Spleen (tissue), 11 donors: ENCODE results near the gene CDIPT. TPM values are rescaled to one million over a fixed set of nuclear protein-coding genes. Genes with fewer than 3 reads are reported as not detected.
A peak's percentile ranks its signal among the peaks of the same experiment; 100 is the strongest.

Experiments used
- DNase-seq: peaks from one replicate; pipeline ENCODE4 v3.0.0-alpha.2; 2020
- H3K27ac ChIP-seq, 8 donors: fragments of 200-600 bp; sonication (generic) in 7 of 8; 1 replicate in 4 of 8; 2 replicates in 4 of 8; pipeline versions ENCODE4 v1.5.0 to v1.8.0; 2016 to 2021; ENCODE audit warnings: inconsistent platforms in 4 of 8, mild to moderate bottlenecking in 4 of 8, moderate library complexity in 1 of 8
- H3K27me3 ChIP-seq, 7 donors: fragments of 200-600 bp; sonication (generic) in 6 of 7; replicated peaks in 1 of 7; 1 replicate in 4 of 7; 2 replicates in 3 of 7; pipeline versions ENCODE4 v1.5.0 to v1.8.0; 2016 to 2021; ENCODE audit warnings: inconsistent platforms in 3 of 7, mild to moderate bottlenecking in 1 of 7
- H3K36me3 ChIP-seq, 6 donors: fragments of 200-600 bp; sonication (generic) in 5 of 6; 1 replicate in 4 of 6; 2 replicates in 2 of 6; pipeline versions ENCODE4 v1.5.0 to v1.8.0; 2016 to 2021; ENCODE audit warnings: inconsistent platforms in 2 of 6
- H3K4me1 ChIP-seq, 6 donors: fragments of 200-600 bp; sonication (generic) in 5 of 6; 1 replicate in 3 of 6; 2 replicates in 3 of 6; pipeline versions ENCODE4 v1.5.0 to v1.8.0; 2016 to 2021; ENCODE audit warnings: inconsistent platforms in 3 of 6
- H3K4me3 ChIP-seq, 8 donors: fragments of 200-600 bp; sonication (generic) in 7 of 8; 1 replicate in 4 of 8; 2 replicates in 4 of 8; pipeline versions ENCODE4 v1.5.0 to v1.8.0; 2016 to 2021; ENCODE audit warnings: inconsistent platforms in 4 of 8, mild to moderate bottlenecking in 4 of 8, moderate library complexity in 2 of 8
- H3K9me3 ChIP-seq, 8 donors: fragments of 200-600 bp; sonication (generic) in 7 of 8; 1 replicate in 4 of 8; 2 replicates in 4 of 8; pipeline versions ENCODE4 v1.5.0 to v1.8.0; 2016 to 2021; ENCODE audit warnings: inconsistent platforms in 4 of 8
- POLR2A ChIP-seq, 3 donors: fragments of 450-650 bp; IDR thresholded peaks; one replicate each; pipeline ENCODE4 v1.5.1; 2017; ENCODE audit warnings: antibody characterized with exemption in 3 of 3, mild to moderate bottlenecking in 1 of 3
- POLR2AphosphoS5 ChIP-seq, 3 donors: sonication (generic); formaldehyde crosslinking; IDR thresholded peaks; one replicate each; pipeline ENCODE4 v1.5.1; 2017; ENCODE audit warnings: antibody characterized with exemption in 3 of 3
- WGBS, 5 donors: extraction: QIAGEN DNeasy Blood & Tissue Kit in 3 of 5; methylation state at CpG; one replicate each; pipeline versions ENCODE4 v1.1.5 to v1.1.7; 2013 to 2018; 5-methylcytosine and 5-hydroxymethylcytosine counted together
- intact Hi-C: fragments of 100-400 bp; cut with DNase I; formaldehyde crosslinking; loops from one replicate; pipeline ENCODE4 v1.15.0; 2023; ENCODE audit warnings: low total_unique reads
- polyA plus RNA-seq, 3 donors: library from polyadenylated mRNA; stranded (reverse); fragments of 200-250 nt; gene quantifications; one replicate each; pipeline ENCODE4 v1.2.1, GENCODE V29; 2013
- total RNA-seq, 7 donors: library from RNA; depleted of rRNA in 3 of 7; stranded (reverse); fragments of >200 nt in 3 of 7; fragmentation: NEBNext Ultra II Directional in 4 of 7; extraction: Animal tissue kit (Norgen Biotek cat#: 25700) in 4 of 7; gene quantifications; one replicate each; pipeline versions ENCODE4 v1.1.0 to v1.2.1, GENCODE V29; 2016 to 2021
- TF ChIP-seq, protein P1 (sequence below), 11 experiments: fragments of 200-600 bp in 7 of 11; fragments of 450-650 bp in 4 of 11; sonication (generic) in 4 of 11; IDR thresholded peaks in 8 of 11; conservative IDR thresholded peaks in 3 of 11; 1 replicate in 7 of 11; 2 replicates in 4 of 11; pipeline versions ENCODE4 v1.4.0 to v1.8.0; 2016 to 2021; ENCODE audit warnings: antibody characterized with exemption in 11 of 11, inconsistent platforms in 4 of 11, mild to moderate bottlenecking in 1 of 11
- donor health status: healthy with polysubstance abuse.
- donor health status: DM: no; HTN: no; CAD: no; lungs with moderate emphysema.
- donor health status: DM: no; HTN: no; CAD: no.
- donor health status: Bipolar disorder and iron deficiency.
- donor health status: healthy.
- donor health status: DM: no; HTN: no; CAD: no.
- donor health status: DM: yes; HTN: yes; CAD: no.

CDIPT gene
- total and polyA plus RNA-seq, 10 donors = 43.7 to 81.2 (median 65.5) TPM

DNA sequence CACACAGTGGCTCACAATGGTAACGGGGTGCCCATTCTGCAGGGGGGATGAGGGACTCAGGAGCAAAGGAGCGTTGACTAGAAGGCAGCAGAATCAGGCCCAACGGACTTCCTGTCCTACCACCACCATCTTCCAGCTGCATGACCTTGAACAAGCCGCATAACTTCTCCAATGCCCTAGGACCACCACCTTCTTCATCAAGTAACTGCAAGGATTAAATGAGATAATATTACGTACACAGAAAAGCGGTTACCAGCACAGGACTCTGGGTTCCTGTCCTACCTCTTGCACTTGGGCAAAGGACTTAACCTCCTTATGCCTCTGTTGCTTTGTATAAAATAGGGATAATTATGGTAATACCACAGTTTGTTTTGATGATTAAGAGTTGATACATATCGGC is 41.9 kb upstream of the CDIPT start:
- Histone ChIP-seq H3K27ac (no peak overlapping the region), H3K4me3 (no peak overlapping the region), H3K36me3 (peaks cover 0 to 15% (median 3%) of the 10 kb centered on the region in 6 donors), H3K9me3 (no peaks in the 10 kb centered on the region), H3K4me1 (peaks cover 0 to 13% (median 8%) of the 10 kb centered on the region in 6 donors), H3K27me3 (peaks cover 0 to 19% (median 0%) of the 10 kb centered on the region in 7 donors)
- no peak for DNase-seq
- TF ChIP-seq, protein P1, sequence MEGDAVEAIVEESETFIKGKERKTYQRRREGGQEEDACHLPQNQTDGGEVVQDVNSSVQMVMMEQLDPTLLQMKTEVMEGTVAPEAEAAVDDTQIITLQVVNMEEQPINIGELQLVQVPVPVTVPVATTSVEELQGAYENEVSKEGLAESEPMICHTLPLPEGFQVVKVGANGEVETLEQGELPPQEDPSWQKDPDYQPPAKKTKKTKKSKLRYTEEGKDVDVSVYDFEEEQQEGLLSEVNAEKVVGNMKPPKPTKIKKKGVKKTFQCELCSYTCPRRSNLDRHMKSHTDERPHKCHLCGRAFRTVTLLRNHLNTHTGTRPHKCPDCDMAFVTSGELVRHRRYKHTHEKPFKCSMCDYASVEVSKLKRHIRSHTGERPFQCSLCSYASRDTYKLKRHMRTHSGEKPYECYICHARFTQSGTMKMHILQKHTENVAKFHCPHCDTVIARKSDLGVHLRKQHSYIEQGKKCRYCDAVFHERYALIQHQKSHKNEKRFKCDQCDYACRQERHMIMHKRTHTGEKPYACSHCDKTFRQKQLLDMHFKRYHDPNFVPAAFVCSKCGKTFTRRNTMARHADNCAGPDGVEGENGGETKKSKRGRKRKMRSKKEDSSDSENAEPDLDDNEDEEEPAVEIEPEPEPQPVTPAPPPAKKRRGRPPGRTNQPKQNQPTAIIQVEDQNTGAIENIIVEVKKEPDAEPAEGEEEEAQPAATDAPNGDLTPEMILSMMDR (IDR thresholded peaks at IDR 0.05 in 8 of 11, conservative IDR thresholded peaks at IDR 0.05 in 3 of 11) = no peak
- TF ChIP-seq POLR2AphosphoS5 (IDR thresholded peaks at IDR 0.05) (no peak), POLR2A (IDR thresholded peaks at IDR 0.05) (no peak)
- intact Hi-C loops = no loop called here
- 89 to 92% (median 90%) methylated on average over 7 of the region's 7 CpGs for WGBS, 5 donors

DNA sequence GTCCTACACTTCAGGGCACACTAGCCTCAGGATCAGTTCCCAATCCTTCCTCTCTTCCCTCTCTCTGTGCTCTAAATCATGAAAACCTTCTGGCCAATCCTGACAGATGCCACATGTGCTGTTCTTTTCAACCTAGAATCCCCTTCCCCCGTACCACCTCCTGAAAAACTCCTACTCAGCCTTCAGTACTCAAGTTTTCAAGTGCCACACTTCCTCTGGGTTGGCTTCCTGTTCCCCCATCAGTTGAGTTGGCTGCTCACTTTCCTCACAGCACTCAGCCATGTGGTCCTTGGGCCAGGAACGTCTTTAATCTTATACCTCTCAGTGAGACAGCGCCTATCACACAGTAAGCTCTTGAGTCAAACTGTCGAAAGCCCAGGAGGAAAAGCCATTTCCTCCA is 40.6 kb upstream of the CDIPT start:
- TF ChIP-seq, protein P1 (IDR thresholded peaks at IDR 0.05 in 8 of 11, conservative IDR thresholded peaks at IDR 0.05 in 3 of 11) = no peak
- Histone ChIP-seq H3K27ac (no peak overlapping the region), H3K4me3 (no peak overlapping the region), H3K9me3 (no peaks in the 10 kb centered on the region), H3K4me1 (peaks cover 0 to 26% (median 18%) of the 10 kb centered on the region in 6 donors), H3K27me3 (peaks cover 0 to 33% (median 11%) of the 10 kb centered on the region in 7 donors), H3K36me3 (peaks cover 0 to 15% (median 3%) of the 10 kb centered on the region in 6 donors)
- intact Hi-C loops = no loop called here
- DNase-seq = no peak
- 32 to 47% (median 38%) methylated on average over 4 of the region's 4 CpGs for WGBS, 5 donors

DNA sequence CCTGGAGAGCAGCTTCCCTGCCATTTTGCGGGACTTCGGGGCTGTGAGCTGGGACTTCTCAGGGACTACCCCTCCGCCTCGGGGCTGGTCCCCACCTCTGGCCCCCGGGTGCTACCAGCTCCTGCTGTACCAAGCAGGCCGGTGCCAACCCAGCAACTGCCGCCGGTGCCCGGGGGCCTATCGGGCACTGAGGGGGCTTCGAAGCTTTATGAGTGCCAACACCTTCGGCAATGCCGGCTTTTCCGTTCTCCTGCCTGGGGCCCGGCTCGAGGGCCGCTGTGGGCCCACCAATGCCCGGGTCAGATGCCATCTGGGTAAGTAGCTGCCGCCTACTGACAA is 38.5 kb upstream of the CDIPT start:
- intact Hi-C loops = no loop called here
- 87 to 95% (median 90%) methylated on average over 7 to 19 of the region's 19 CpGs for WGBS, 5 donors
- DNase-seq = no peak
- no peaks in the 10 kb centered on the region for H3K9me3 ChIP-seq
- H3K4me3 ChIP-seq = no peak overlapping the region
- H3K4me1 ChIP-seq = peaks cover 0 to 27% (median 18%) of the 10 kb centered on the region in 6 donors
- H3K36me3 ChIP-seq = peaks cover 0 to 5% (median 0%) of the 10 kb centered on the region in 6 donors
- no peak overlapping the region for H3K27ac ChIP-seq
- H3K27me3 ChIP-seq = peaks cover 0 to 53% (median 25%) of the 10 kb centered on the region in 7 donors
- TF ChIP-seq, protein P1 (IDR thresholded peaks at IDR 0.05 in 8 of 11, conservative IDR thresholded peaks at IDR 0.05 in 3 of 11) = no peak
- no peak for TF ChIP-seq POLR2AphosphoS5 (IDR thresholded peaks at IDR 0.05)
- TF ChIP-seq POLR2A (IDR thresholded peaks at IDR 0.05) = no peak

DNA sequence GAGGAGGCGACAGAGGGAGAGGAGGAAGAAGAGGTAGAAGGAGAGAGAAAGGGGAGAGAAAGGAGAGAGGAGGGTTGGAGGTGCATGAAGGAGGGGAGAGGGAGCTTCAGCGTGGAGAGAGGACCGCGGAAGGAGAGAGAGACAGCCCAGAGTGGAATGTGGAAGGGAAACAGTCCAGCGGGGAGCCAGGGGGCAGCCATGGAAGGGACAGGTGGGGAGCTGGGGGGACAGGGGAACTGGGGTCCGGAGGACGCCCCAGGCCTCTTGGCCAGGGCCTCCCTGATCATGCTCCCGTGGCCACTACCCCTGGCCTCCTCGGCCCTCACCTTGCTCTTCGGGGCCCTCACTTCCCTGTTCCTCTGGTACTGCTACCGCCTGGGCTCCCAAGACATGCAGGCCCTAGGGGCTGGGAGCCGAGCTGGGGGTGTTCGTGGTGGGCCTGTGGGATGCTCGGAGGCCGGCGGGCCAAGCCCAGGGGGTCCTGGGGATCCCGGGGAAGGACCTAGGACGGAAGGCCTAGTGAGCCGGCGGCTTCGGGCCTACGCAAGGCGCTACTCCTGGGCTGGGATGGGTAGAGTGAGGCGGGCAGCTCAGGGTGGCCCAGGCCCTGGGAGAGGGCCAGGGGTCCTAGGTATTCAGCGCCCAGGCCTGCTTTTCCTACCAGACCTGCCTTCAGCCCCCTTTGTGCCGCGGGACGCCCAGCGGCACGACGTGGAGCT is 38.0 kb upstream of the CDIPT start:
- intact Hi-C loops = no loop called here

More for the DNA sequence above, 38.0 kb upstream of the CDIPT start:
- 44 to 64% (median 56%) methylated on average over 21 to 31 of the region's 31 CpGs for whole genome bisulfite sequencing, 5 donors
- Histone ChIP-seq H3K27me3 (peaks cover 0 to 57% (median 27%) of the 10 kb centered on the region in 7 donors), H3K4me3 (peak overlapping the region in 5 of 8 donors; percentile 64 to 90 (median 79)), H3K27ac (peak overlapping the region in 1 of 8 donors; percentile 69), H3K4me1 (peaks cover 0 to 27% (median 18%) of the 10 kb centered on the region in 6 donors), H3K36me3 (no peaks in the 10 kb centered on the region), H3K9me3 (no peaks in the 10 kb centered on the region)
- no peak for DNase-seq
- TF ChIP-seq POLR2AphosphoS5 (IDR thresholded peaks at IDR 0.05) (no peak), POLR2A (IDR thresholded peaks at IDR 0.05) (no peak)
- TF ChIP-seq, protein P1 (IDR thresholded peaks at IDR 0.05 in 8 of 11, conservative IDR thresholded peaks at IDR 0.05 in 3 of 11) = no peak
